HG02973 (cell line): ENCODE data around the gene ZNF385B.

Experiments
- ATAC-seq: cut with Tn5 transposase; IDR thresholded peaks from one replicate; pipeline ENCODE4 v1.9.1; 2021; ENCODE audit warnings: moderate library complexity; ENCODE audit not compliant: unreplicated experiment

Gene ZNF385B

GRCh38 chr2:179454443-179455171 lies 406.8 kb downstream of the ZNF385B start:
- ATAC-seq = no peak

DNA sequence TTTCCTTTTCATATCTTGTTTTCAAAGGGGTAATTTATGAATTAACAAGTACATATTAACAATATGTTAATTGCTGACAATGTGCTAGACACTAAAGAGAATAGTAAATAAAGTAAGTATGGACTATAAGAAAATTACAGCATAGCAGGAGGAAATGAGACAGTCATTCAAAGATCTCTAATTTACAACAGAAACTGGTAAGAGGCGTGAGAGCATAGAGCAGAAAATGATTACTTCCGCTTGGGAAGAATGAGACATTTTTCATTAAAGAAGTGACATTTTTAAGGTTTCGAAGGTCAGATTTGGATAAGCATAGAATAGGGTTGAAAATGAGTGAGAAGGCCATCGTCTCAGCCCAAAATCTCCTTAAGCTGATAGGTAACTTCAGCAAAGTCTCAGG lies 412.4 kb downstream of the ZNF385B start:
- ATAC-seq = peak; percentile 89

- ATAC-seq = no peak
Observed at GRCh38 chr2:179447839-179448447, 413.5 kb downstream of the ZNF385B start.

DNA sequence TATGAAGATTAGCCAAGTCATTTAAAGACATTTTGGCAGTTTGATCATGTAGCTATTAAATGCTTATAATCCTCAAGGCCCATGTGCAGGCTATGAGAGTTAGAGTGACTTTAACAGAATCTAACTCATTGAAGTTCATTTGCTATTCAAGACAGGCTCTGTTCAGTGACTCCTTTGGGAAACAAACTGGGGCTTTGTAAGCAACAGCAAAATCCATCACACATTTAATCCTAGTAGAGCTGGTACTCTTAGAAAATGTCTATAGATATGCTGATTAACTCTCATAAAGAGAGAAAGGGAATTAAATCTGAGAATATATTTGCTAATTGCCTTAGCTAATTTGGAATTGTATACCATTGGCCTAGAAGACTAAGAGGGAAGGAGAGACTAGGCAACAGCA lies 414.0 kb downstream of the ZNF385B start:
- ATAC-seq = no peak

DNA sequence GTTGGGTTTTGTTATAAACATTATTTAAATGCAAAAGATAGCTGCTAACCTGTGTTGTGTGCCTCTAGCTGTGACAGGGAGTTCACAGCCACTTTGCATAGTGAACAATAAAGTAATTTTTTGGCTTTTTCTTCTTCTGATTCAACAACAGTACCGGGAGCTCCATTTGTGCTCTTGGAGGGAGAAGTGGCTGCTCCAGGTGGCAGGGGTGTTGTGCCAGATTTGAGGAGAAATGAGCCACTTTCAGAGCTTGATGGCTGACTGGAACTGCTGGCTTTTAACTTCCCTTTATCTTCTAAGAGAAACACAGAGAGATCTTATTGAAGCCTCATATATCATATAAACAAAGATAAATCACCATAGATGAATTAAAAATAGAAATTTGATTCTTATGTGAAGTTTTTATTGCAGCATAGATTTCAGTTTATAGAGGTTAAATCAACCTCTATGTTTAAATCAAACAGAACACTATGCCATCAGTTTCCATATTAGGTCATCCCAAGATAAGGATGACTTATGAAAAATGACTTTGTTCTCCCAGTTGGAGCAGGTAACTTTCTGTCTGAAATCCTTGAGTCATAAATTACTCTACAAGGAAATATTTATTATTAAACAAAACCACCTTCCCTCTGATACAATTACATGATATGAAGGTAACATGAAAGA lies 414.8 kb downstream of the ZNF385B start:
- ATAC-seq = no peak

DNA sequence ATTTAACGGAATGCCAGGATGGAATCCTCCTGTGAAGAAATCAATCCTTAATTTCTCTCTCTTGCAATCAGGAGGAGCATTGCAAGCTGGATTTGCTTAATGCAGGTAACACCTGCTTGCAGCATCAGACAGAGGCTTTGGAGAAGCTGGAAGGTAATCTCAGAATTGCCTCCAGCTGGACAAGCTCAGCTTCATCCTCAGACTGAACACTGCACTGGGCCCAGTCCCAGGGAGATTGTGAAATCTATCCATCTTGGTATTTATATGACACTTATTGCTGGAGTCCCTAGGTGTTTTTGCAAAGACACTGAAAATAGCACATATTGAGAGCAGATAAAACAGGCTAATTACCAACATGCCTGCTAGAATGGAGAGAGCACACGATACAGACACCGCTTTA lies 417.4 kb downstream of the ZNF385B start:
- no peak for ATAC-seq

DNA sequence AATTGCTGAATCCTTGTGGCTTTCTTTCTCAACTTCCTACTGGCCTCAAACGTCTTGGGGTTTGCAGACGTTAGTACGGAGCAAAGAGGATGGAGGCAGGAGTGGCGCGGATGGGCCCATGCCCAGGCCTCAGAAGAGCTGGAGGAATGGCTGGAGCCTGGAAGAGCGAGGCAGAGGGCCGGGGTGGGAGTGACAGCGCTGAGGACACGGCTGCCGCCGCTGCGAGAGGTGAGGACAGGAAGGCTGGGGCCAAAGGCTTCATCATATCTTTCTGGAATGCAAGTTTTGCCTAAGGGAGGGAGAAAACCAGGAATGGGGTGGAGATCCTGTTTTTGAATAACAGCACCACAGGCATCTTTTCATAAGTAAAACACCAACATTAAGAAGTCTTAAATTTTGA lies 418.2 kb downstream of the ZNF385B start:
- ATAC-seq = no peak

GRCh38 chr2:179442206-179442605 lies 419.2 kb downstream of the ZNF385B start:
- ATAC-seq = no peak

DNA sequence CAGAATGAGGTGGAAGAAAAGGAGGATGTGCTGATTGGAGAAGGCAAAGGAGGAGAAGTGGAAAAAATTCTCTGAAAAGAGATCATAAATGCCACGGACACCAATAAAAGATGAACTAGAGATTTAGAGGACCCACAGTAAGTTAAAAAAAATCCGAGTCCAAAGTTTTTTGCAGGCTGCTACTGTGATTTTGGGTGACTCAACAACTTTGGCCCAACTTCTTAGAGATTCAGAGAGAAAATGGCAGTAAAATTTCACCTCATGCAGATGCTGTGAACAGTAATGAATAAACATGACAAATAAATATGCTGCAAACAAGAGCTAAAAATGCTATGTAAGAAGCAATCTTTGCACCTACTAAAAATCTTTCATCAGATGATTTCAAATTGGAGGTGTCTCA lies 419.9 kb downstream of the ZNF385B start:
- no peak for ATAC-seq

- peak; percentile 55 for ATAC-seq
Observed at GRCh38 chr2:179440642-179441251, 420.7 kb downstream of the ZNF385B start.

DNA sequence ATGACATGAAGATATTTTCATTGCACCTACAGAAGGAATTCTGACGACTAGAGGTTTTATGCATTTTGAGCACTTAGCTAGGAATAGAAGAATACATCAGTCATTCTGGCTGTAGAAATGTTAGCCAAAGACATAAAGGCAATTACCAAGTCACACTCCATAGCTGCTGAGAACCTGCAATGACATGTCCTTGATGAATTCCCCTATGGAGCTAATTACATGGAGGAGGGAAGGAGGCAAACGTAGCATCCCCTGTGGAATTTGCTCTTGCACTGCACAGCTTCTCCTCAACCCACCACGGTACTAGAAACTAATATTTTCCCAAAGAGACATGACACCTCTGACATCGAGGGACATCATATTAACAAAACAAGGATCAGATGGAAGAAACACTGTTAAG lies 422.8 kb downstream of the ZNF385B start:
- ATAC-seq = no peak

GRCh38 chr2:179437430-179437829 lies 424.0 kb downstream of the ZNF385B start:
- no peak for ATAC-seq

- no peak for ATAC-seq
Observed at GRCh38 chr2:179435566-179435965, 425.8 kb downstream of the ZNF385B start.

DNA sequence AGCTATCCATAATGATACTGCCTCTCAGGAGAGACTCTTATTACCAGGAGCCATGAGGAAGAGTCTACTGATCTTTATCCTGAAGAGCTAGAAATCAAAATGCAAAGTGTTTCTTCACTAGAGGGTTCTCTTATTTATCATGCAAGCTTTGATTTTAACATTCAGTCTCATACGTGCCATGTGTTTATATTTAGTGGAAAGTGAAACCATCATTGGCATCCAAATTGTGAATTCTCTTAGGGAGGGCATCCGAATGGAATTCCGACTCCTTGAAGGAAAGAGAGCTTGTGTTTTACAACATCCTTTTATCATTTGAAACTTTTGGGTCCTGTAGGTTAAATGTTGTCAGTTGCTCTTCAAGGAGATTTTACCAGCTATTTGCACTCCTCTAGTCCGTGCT lies 426.4 kb downstream of the ZNF385B start:
- no peak for ATAC-seq

DNA sequence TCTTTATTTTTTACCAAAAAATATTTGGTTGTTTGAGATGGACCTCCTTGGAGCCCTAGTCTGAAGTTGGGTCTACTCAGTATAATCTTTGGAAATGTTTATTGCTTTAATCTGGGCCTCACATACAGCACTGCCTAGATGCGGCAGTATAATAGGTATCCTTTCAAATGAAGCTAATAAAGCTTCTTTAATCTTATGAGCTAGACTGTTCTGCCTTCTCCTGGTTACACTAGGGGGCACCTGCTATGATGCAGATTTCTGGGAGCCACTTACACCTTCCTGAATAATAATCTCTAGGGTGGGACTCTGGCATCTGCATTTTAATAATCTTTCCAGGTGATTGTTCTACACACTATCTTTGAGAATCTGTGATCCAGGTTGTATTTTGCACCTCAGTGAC lies 427.1 kb downstream of the ZNF385B start:
- ATAC-seq = no peak

GRCh38 chr2:179432751-179433150 lies 428.7 kb downstream of the ZNF385B start:
- no peak for ATAC-seq

- no peak for ATAC-seq
Observed at GRCh38 chr2:179429597-179429996, 431.8 kb downstream of the ZNF385B start.

DNA sequence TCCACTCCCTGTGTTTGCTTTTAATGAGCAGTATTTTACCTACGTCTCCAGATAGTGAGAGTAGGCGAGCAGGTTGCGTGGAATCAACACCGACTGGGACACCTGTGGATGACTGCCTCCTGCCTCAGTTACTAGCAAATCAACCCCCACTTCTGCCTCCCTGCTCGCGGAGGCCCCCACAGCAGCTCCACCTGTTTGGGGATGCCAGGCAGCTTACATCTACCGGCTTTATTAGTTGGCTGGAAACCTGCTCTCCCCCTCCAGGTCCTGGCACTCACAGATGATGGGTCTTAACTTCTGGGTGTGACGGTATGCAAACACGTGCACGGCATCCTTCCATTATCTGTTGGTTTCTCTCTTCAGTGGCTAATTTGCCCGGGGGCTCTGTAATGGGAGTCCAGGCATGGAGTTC lies 432.3 kb downstream of the ZNF385B start:
- no peak for ATAC-seq

GRCh38 chr2:179428649-179429048 lies 432.8 kb downstream of the ZNF385B start:
- no peak for ATAC-seq

- no peak for ATAC-seq
Observed at GRCh38 chr2:179427065-179427464, 434.3 kb downstream of the ZNF385B start.

DNA sequence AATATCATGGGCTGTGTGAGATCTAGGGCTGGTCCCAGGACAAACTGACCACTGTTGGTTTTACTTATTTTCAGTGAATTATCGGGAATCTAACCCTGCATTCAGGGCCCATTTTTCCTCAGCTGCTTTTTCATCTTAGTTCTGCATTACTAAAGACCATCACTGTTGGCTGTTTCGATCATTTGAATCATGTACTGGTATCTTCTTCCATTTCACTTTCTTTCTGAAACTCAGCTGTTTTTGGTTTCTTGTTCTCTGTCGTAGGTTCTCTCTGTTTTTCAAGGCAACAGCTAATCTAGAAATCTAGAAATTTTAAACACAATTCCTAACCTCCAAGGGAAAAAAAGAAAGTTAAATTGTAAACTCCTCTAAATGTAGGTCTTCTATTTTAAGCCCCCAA lies 436.8 kb downstream of the ZNF385B start:
- ATAC-seq = no peak
